GM23338 (cell line): ENCODE measurements around the gene CKS1B. TPM values are rescaled to one million over a fixed set of nuclear protein-coding genes. Genes with fewer than 3 reads are reported as not detected.
A peak's percentile ranks its signal among the peaks of the same experiment; 100 is the strongest.

Experiments
- ATAC-seq: fragments of 200-7000 bp; cut with Tn5 transposase; 3 replicates; pipeline ENCODE4 v1.9.1; 2020
- DNase-seq: peaks from one replicate; pipeline ENCODE4 v3.0.0-alpha.2; 2015; ENCODE audit warnings: low spot score
- H2AFZ ChIP-seq: fragments of 200-600 bp; sonication (generic); 2 replicates; pipeline ENCODE4 v1.8.0; 2016; ENCODE audit warnings: antibody characterized with exemption, mild to moderate bottlenecking, moderate library complexity
- H3F3A ChIP-seq: fragments of 200-600 bp; sonication (generic); replicated peaks from 2 replicates; pipeline ENCODE4 v1.8.0; 2017; ENCODE audit warnings: antibody characterized with exemption, mixed run types, low read depth
- H3K27ac ChIP-seq: fragments of 200-600 bp; sonication (generic); 2 replicates; pipeline ENCODE4 v1.6.1; 2016; ENCODE audit warnings: low read depth
- H3K27me3 ChIP-seq: fragments of 200-600 bp; sonication (generic); 2 replicates; pipeline ENCODE4 v1.8.0; 2016; ENCODE audit warnings: mild to moderate bottlenecking, mixed run types, moderate library complexity; ENCODE audit not compliant: insufficient read depth
- H3K36me3 ChIP-seq: fragments of 200-600 bp; sonication (generic); 2 replicates; pipeline ENCODE4 v1.8.0; 2016; ENCODE audit warnings: mild to moderate bottlenecking; ENCODE audit not compliant: insufficient read depth
- H3K4me1 ChIP-seq: fragments of 200-600 bp; sonication (generic); 2 replicates; pipeline ENCODE4 v1.8.0; 2016; ENCODE audit warnings: mild to moderate bottlenecking, moderate library complexity; ENCODE audit not compliant: insufficient read depth
- H3K4me2 ChIP-seq: fragments of 200-600 bp; sonication (generic); 2 replicates; pipeline ENCODE4 v1.7.1; 2017; ENCODE audit warnings: mixed run types
- H3K4me3 ChIP-seq: fragments of 200-600 bp; sonication (generic); 2 replicates; pipeline ENCODE4 v1.6.1; 2016; ENCODE audit warnings: mixed run types
- H3K79me2 ChIP-seq: fragments of 200-600 bp; sonication (generic); replicated peaks from 2 replicates; pipeline ENCODE4 v1.8.0; 2017; ENCODE audit warnings: mild to moderate bottlenecking; ENCODE audit not compliant: insufficient read depth
- H3K9me2 ChIP-seq: fragments of 200-600 bp; sonication (generic); 2 replicates; pipeline ENCODE4 v1.8.0; 2017; ENCODE audit not compliant: insufficient read depth
- H4K20me1 ChIP-seq: fragments of 200-600 bp; sonication (generic); replicated peaks from 2 replicates; pipeline ENCODE4 v1.8.0; 2017; ENCODE audit warnings: mild to moderate bottlenecking; ENCODE audit not compliant: insufficient read depth
- H3K27ac Mint-ChIP-seq: 2 replicates; pipeline ENCODE4 v1.8.0; 2020; ENCODE audit warnings: inconsistent platforms, mild to moderate bottlenecking, moderate library complexity, mixed read lengths
- H3K27me3 Mint-ChIP-seq: 3 replicates; pipeline ENCODE4 v1.8.0; 2022; ENCODE audit warnings: low read depth, mild to moderate bottlenecking, moderate library complexity, mixed read lengths, inconsistent platforms; ENCODE audit not compliant: insufficient read depth, poor library complexity
- H3K36me3 Mint-ChIP-seq: 3 replicates; pipeline ENCODE4 v1.8.0; 2021; ENCODE audit warnings: low read depth, mild to moderate bottlenecking, inconsistent platforms, moderate library complexity, mixed read lengths
- H3K4me1 Mint-ChIP-seq: 3 replicates; pipeline ENCODE4 v1.8.0; 2020; ENCODE audit warnings: mild to moderate bottlenecking, inconsistent platforms, mixed read lengths
- H3K4me3 Mint-ChIP-seq: 3 replicates; pipeline ENCODE4 v1.8.0; 2021; ENCODE audit warnings: moderate library complexity, mild to moderate bottlenecking, inconsistent platforms, mixed read lengths
- H3K9me3 Mint-ChIP-seq: 3 replicates; pipeline ENCODE4 v1.8.0; 2020; ENCODE audit warnings: moderate library complexity, mild to moderate bottlenecking, inconsistent platforms, mixed read lengths
- CREB1 ChIP-seq: fragments of 250-450 bp; sonication (Bioruptor Pico); IDR thresholded peaks from 2 replicates; pipeline ENCODE4 v1.5.0; 2020; ENCODE audit warnings: low read depth, mild to moderate bottlenecking, moderate library complexity
- ETS1 ChIP-seq: IDR thresholded peaks from 2 replicates; pipeline ENCODE4 v1.6.1; 2016; ENCODE audit warnings: antibody characterized with exemption
- EZH2 ChIP-seq: fragments of 200-600 bp; sonication (generic); IDR thresholded peaks from one replicate; pipeline ENCODE4 v1.8.0; 2017; ENCODE audit warnings: antibody characterized with exemption, mild to moderate bottlenecking, low read depth; ENCODE audit not compliant: unreplicated experiment
- EZH2phosphoT487 ChIP-seq: fragments of 200-600 bp; sonication (generic); IDR thresholded peaks from one replicate; pipeline ENCODE4 v1.8.1; 2018; ENCODE audit warnings: antibody characterized with exemption; ENCODE audit not compliant: unreplicated experiment
- JUNB ChIP-seq: IDR thresholded peaks from one replicate; pipeline ENCODE4 v1.6.1; 2016; ENCODE audit warnings: antibody characterized with exemption; ENCODE audit not compliant: unreplicated experiment
- NANOG ChIP-seq: IDR thresholded peaks from 2 replicates; pipeline ENCODE4 v1.6.1; 2016; ENCODE audit warnings: antibody characterized with exemption, borderline replicate concordance
- POLR2AphosphoS5 ChIP-seq: IDR thresholded peaks from 2 replicates; pipeline ENCODE4 v1.6.1; 2016; ENCODE audit warnings: antibody characterized with exemption, low read depth
- REST ChIP-seq: IDR thresholded peaks from one replicate; pipeline ENCODE4 v1.6.1; 2018; ENCODE audit warnings: antibody characterized with exemption; ENCODE audit not compliant: unreplicated experiment
- STAT1 ChIP-seq: IDR thresholded peaks from one replicate; pipeline ENCODE4 v1.6.1; 2016; ENCODE audit warnings: antibody characterized with exemption; ENCODE audit not compliant: unreplicated experiment
- ZNF114 ChIP-seq: fragments of 250-450 bp; sonication (Bioruptor Pico); IDR thresholded peaks from 2 replicates; pipeline ENCODE4 v1.5.0; 2020; ENCODE audit warnings: mild to moderate bottlenecking, moderate library complexity
- ZNF331 ChIP-seq: fragments of 250-450 bp; sonication (Bioruptor Pico); IDR thresholded peaks from 2 replicates; pipeline ENCODE4 v1.5.0; 2020; ENCODE audit warnings: low read depth, mild to moderate bottlenecking, moderate library complexity
- polyA plus RNA-seq: library from polyadenylated mRNA; unstranded; fragments of >200 nt; fragmentation: Nextera tagmentation; extraction: Ambion mirVana; gene quantifications from 2 replicates; pipeline ENCODE4 v1.2.1, GENCODE V29; 2016
- total RNA-seq: library from RNA; depleted of rRNA; stranded (reverse); fragments of >200 nt; shearing (Covaris generic); gene quantifications from 2 replicates; pipeline ENCODE4 v1.2.3, GENCODE V29; 2014
- TF ChIP-seq, protein P1 (sequence below), 2 experiments: fragments of 200-600 bp in 1 of 2; sonication (generic) in 1 of 2; conservative IDR thresholded peaks; 2 replicates each; pipeline versions ENCODE4 v1.5.1 to v1.6.1; 2016 to 2017; ENCODE audit warnings: antibody characterized with exemption in 2 of 2, low read depth in 2 of 2, mild to moderate bottlenecking in 2 of 2, moderate library complexity in 1 of 2
- TF ChIP-seq, protein P2 (sequence below): fragments of 250-450 bp; sonication (Bioruptor Pico); IDR thresholded peaks from 2 replicates; pipeline ENCODE4 v1.5.0; 2020; ENCODE audit warnings: mild to moderate bottlenecking, moderate library complexity

CKS1B gene
- total and polyA plus RNA-seq, 2 experiments from 2014 or later, result 296 to 617 TPM

DNA sequence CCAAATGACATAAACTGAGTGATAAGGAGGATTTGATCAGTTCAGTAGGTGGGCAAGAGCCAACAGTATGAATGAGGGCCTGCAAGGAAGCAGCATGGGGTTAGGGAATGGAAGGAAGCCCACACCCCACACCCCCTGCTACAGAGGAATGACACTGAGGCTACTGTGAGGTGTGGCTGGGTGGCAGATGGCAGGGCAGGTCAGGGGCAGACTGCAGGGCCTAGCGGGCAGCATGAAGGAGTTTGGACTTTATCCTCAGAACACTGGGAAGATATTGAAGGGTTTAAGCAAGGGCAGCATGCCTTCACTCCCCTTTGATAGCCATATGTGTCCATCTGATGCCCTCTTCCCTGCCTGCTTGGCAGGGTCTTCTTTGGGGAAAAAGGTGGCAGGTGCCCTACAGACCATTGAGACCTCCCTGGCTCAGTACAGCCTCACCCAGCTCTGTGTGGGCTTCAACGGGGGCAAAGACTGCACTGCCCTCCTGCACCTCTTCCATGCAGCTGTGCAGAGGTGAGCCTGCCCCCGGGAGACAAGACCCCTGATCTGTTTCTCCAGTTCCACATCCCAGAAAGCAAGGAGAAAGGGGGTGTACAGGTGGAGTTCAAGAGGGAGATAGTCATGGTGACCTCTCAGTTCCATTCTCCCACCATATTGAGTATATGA lies 14.8 kb downstream of the CKS1B start:
- Histone ChIP-seq H3K79me2 (peaks cover 41% of the 10 kb centered on the region), H3K27ac (no peak overlapping the region), H3K9me2 (no peaks in the 10 kb centered on the region), H3K4me2 (no peak overlapping the region), H3K4me3 (no peak overlapping the region), H4K20me1 (peaks cover 19% of the 10 kb centered on the region; the same call in 1 of the 2 replicates), H3K27me3 (no peaks in the 10 kb centered on the region), H3K4me1 (peaks cover 5% of the 10 kb centered on the region), H3F3A (peaks cover 17% of the 10 kb centered on the region; the same call in 1 of the 2 replicates), H2AFZ (no peak overlapping the region), H3K36me3 (peaks cover 9% of the 10 kb centered on the region; the same call in 1 of the 2 replicates)
- no peak for TF ChIP-seq CREB1 (CRISPR knock-in tag)
- TF ChIP-seq NANOG, result no peak
- no peak for TF ChIP-seq EZH2
- TF ChIP-seq, protein P1, sequence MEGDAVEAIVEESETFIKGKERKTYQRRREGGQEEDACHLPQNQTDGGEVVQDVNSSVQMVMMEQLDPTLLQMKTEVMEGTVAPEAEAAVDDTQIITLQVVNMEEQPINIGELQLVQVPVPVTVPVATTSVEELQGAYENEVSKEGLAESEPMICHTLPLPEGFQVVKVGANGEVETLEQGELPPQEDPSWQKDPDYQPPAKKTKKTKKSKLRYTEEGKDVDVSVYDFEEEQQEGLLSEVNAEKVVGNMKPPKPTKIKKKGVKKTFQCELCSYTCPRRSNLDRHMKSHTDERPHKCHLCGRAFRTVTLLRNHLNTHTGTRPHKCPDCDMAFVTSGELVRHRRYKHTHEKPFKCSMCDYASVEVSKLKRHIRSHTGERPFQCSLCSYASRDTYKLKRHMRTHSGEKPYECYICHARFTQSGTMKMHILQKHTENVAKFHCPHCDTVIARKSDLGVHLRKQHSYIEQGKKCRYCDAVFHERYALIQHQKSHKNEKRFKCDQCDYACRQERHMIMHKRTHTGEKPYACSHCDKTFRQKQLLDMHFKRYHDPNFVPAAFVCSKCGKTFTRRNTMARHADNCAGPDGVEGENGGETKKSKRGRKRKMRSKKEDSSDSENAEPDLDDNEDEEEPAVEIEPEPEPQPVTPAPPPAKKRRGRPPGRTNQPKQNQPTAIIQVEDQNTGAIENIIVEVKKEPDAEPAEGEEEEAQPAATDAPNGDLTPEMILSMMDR (conservative IDR thresholded peaks at IDR 0.05; ENCODE audit: low read depth in 2 of 2), result no peak
- TF ChIP-seq STAT1, result no peak
- TF ChIP-seq ZNF114, result no peak
- TF ChIP-seq JUNB, result no peak
- no peak for TF ChIP-seq REST
- TF ChIP-seq POLR2AphosphoS5, result no peak
- no peak for TF ChIP-seq EZH2phosphoT487
- TF ChIP-seq ETS1, result no peak
- TF ChIP-seq ZNF331 (CRISPR knock-in tag), result no peak
- TF ChIP-seq, protein P2, sequence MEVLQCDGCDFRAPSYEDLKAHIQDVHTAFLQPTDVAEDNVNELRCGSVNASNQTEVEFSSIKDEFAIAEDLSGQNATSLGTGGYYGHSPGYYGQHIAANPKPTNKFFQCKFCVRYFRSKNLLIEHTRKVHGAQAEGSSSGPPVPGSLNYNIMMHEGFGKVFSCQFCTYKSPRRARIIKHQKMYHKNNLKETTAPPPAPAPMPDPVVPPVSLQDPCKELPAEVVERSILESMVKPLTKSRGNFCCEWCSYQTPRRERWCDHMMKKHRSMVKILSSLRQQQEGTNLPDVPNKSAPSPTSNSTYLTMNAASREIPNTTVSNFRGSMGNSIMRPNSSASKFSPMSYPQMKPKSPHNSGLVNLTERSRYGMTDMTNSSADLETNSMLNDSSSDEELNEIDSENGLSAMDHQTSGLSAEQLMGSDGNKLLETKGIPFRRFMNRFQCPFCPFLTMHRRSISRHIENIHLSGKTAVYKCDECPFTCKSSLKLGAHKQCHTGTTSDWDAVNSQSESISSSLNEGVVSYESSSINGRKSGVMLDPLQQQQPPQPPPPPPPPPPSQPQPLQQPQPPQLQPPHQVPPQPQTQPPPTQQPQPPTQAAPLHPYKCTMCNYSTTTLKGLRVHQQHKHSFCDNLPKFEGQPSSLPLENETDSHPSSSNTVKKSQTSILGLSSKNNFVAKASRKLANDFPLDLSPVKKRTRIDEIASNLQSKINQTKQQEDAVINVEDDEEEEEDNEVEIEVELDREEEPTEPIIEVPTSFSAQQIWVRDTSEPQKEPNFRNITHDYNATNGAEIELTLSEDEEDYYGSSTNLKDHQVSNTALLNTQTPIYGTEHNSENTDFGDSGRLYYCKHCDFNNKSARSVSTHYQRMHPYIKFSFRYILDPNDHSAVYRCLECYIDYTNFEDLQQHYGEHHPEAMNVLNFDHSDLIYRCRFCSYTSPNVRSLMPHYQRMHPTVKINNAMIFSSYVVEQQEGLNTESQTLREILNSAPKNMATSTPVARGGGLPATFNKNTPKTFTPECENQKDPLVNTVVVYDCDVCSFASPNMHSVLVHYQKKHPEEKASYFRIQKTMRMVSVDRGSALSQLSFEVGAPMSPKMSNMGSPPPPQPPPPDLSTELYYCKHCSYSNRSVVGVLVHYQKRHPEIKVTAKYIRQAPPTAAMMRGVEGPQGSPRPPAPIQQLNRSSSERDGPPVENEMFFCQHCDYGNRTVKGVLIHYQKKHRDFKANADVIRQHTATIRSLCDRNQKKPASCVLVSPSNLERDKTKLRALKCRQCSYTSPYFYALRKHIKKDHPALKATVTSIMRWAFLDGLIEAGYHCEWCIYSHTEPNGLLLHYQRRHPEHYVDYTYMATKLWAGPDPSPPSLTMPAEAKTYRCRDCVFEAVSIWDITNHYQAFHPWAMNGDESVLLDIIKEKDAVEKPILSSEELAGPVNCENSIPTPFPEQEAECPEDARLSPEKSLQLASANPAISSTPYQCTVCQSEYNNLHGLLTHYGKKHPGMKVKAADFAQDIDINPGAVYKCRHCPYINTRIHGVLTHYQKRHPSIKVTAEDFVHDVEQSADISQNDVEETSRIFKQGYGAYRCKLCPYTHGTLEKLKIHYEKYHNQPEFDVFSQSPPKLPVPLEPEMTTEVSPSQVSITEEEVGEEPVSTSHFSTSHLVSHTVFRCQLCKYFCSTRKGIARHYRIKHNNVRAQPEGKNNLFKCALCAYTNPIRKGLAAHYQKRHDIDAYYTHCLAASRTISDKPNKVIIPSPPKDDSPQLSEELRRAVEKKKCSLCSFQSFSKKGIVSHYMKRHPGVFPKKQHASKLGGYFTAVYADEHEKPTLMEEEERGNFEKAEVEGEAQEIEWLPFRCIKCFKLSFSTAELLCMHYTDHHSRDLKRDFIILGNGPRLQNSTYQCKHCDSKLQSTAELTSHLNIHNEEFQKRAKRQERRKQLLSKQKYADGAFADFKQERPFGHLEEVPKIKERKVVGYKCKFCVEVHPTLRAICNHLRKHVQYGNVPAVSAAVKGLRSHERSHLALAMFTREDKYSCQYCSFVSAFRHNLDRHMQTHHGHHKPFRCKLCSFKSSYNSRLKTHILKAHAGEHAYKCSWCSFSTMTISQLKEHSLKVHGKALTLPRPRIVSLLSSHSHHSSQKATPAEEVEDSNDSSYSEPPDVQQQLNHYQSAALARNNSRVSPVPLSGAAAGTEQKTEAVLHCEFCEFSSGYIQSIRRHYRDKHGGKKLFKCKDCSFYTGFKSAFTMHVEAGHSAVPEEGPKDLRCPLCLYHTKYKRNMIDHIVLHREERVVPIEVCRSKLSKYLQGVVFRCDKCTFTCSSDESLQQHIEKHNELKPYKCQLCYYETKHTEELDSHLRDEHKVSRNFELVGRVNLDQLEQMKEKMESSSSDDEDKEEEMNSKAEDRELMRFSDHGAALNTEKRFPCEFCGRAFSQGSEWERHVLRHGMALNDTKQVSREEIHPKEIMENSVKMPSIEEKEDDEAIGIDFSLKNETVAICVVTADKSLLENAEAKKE (CRISPR knock-in tag), result no peak
- Mint-ChIP-seq H3K27me3 (peaks cover 14% of the 10 kb centered on the region), H3K4me3 (peak overlapping the region; percentile 7; the same call in 1 of the 3 replicates), H3K4me1 (peaks cover 21% of the 10 kb centered on the region), H3K9me3 (no peaks in the 10 kb centered on the region; the same call in 2 of the 3 replicates), H3K27ac (no peak overlapping the region; the same call in 1 of the 2 replicates), H3K36me3 (peaks cover 60% of the 10 kb centered on the region)
- no peak for DNase-seq
- ATAC-seq, result no peak
